GM20000 (cell line): ENCODE measurements around the gene BTBD6.

Source experiments
- DNase-seq: peaks from one replicate; pipeline ENCODE4 v3.0.0; 2012; ENCODE audit warnings: low spot score
- TF ChIP-seq, protein P1 (sequence below): IDR thresholded peaks from 2 replicates; pipeline ENCODE4 v1.5.1; 2012; ENCODE audit warnings: mild to moderate bottlenecking, control low read depth; ENCODE audit errors: extremely low read depth, missing control alignments

The BTBD6 gene

DNA sequence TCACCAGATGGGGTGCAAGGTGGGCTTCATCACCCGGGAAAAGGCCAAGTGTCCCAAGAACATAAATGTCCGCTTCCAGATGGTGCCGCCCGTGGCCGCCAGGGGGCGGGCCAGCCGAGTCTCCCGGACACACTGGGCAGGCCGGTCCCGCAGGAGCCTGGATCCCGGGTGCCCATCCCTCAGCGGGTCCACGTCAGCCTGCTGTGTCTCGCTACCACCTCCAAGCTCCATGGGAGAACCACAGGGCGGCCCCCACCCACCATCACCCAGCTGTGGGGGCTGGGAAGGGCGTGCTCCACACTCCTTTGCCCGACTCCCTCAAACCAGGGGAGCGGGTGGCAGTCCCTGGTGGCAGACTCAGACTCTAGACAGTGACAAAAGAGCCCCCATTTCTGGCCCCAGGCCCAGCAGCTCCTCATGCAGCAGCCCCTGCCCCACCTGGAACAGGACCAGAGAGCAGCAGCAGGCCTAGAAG is 45.2 kb upstream of the BTBD6 start:
- TF ChIP-seq, protein P1, sequence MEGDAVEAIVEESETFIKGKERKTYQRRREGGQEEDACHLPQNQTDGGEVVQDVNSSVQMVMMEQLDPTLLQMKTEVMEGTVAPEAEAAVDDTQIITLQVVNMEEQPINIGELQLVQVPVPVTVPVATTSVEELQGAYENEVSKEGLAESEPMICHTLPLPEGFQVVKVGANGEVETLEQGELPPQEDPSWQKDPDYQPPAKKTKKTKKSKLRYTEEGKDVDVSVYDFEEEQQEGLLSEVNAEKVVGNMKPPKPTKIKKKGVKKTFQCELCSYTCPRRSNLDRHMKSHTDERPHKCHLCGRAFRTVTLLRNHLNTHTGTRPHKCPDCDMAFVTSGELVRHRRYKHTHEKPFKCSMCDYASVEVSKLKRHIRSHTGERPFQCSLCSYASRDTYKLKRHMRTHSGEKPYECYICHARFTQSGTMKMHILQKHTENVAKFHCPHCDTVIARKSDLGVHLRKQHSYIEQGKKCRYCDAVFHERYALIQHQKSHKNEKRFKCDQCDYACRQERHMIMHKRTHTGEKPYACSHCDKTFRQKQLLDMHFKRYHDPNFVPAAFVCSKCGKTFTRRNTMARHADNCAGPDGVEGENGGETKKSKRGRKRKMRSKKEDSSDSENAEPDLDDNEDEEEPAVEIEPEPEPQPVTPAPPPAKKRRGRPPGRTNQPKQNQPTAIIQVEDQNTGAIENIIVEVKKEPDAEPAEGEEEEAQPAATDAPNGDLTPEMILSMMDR: peak; percentile 86
- DNase-seq: peak; percentile 89

DNA sequence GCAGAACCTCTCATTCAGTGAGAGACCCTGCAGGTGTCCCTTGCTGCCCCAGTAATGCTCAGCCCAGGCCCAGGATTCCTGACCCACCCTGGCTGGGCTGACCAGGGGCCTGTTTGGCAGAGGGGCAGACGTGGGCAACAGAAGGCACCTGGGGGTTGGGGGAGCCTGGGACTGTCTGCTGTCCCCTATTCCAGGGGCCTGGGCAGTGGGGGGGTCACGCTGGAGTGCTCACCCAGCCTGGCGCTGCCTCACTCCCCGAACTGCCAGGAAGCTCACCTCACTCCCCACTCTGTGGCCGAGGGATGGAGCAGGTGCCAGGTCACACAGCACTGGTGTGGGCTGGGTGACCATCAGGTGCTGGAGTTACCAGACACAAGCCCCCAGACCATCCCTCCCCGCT is 44.6 kb upstream of the BTBD6 start:
- no peak for DNase-seq
- TF ChIP-seq, protein P1: no peak

- TF ChIP-seq, protein P1: no peak
- DNase-seq: no peak
These were observed 44.0 kb upstream of the BTBD6 start for GRCh38 chr14:105204206-105204930.

- no peak for DNase-seq
- TF ChIP-seq, protein P1: no peak
These were observed 43.2 kb upstream of the BTBD6 start for GRCh38 chr14:105204931-105205672.

GRCh38 chr14:105205673-105206208 is 42.6 kb upstream of the BTBD6 start:
- no peak for DNase-seq
- TF ChIP-seq, protein P1: no peak

DNA sequence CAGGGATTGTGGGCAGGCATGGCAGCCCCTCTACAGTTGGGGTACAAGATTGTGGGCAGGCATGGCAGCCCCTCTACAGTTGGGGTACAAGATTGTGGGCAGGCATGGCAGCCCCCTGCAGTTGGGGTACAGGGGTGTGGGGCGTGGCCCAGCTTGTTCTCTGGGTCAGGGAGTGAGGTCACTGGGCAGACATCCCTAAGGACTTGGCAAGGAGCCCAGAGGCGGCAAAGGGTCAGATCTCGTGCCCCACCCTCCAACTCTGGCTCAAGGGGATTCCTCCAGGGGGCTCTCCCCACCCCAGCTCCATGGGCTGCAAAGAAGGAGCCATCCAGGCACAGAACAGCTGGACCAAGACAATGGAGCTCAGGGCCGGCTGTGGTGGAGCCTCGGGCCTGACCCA is 41.5 kb upstream of the BTBD6 start:
- TF ChIP-seq, protein P1: no peak

DNA sequence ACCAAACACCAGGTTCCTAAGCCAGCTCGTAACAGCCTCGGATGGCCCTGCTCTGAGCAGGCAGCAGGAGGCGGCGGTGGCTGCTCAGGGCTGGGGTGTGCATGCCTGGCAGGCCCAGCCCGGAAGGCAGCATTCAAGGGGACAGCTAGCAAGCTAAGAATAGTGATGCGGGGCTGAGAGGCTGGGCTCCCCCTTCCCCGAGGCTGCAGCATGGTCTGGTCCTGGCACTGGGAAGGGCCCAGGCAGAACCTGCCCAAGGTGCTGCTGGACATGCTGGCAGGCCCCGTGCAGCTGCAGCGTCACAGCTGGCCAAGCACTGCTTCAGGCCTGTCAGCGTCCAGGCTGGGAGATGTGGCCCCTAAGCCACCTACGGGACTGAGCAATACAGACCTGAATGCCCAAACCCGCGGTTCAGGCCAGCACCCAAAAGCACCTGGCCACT is 40.9 kb upstream of the BTBD6 start:
- TF ChIP-seq, protein P1: no peak
- DNase-seq: no peak

More for the DNA sequence above, 41.5 kb upstream of the BTBD6 start:
- DNase-seq: no peak
